Activated CD4-positive, CD25-positive, alpha-beta regulatory T cell treated with anti-CD3 and anti-CD28 coated beads, Interleukin-2, amount 50 U/mL, for 72 hours (primary cell): ENCODE data around the gene COQ5.
"Not testable (repeated sequence)": the region's sequence is repeated elsewhere in the genome, so short reads cannot be mapped to it uniquely, and the experiment has no call there.

Source experiments
- DNase-seq: peaks from one replicate; pipeline ENCODE4 v3.0.0; 2021

Gene COQ5

GRCh38 chr12:120528861-120529525, at the start of gene COQ5:
COQ5 (minus strand) TSS chr12:120529158; CDS start chr12:120529141, 17 bp downstream.
- DNase-seq: peak; percentile 84

GRCh38 chr12:120574106-120574505, 45.1 kb upstream of the COQ5 start:
- DNase-seq: no peak

GRCh38 chr12:120573560-120573959, 44.6 kb upstream of the COQ5 start:
- no peak for DNase-seq

- DNase-seq: no peak
Observed at GRCh38 chr12:120571299-120571698, 42.3 kb upstream of the COQ5 start.

GRCh38 chr12:120563495-120563894, 34.5 kb upstream of the COQ5 start:
- no peak for DNase-seq

GRCh38 chr12:120562906-120563305, 33.9 kb upstream of the COQ5 start:
- no peak for DNase-seq

GRCh38 chr12:120557589-120557988, 28.6 kb upstream of the COQ5 start:
- DNase-seq: no peak

GRCh38 chr12:120554678-120555077, 25.7 kb upstream of the COQ5 start:
- no peak for DNase-seq

- DNase-seq: no peak
Observed at GRCh38 chr12:120546050-120546386, 17.1 kb upstream of the COQ5 start.

- no peak for DNase-seq
Observed at GRCh38 chr12:120544691-120545090, 15.7 kb upstream of the COQ5 start.

GRCh38 chr12:120542166-120542565, 13.2 kb upstream of the COQ5 start:
- no peak for DNase-seq

GRCh38 chr12:120540445-120540844, 11.5 kb upstream of the COQ5 start:
- DNase-seq: no peak

GRCh38 chr12:120539303-120539702, 10.3 kb upstream of the COQ5 start:
- DNase-seq: no peak

- no peak for DNase-seq
Observed at GRCh38 chr12:120538281-120539156, 9.6 kb upstream of the COQ5 start.

GRCh38 chr12:120537856-120538220, 8.9 kb upstream of the COQ5 start:
- no peak for DNase-seq

- no peak for DNase-seq
Observed at GRCh38 chr12:120536064-120536791, 7.3 kb upstream of the COQ5 start.

GRCh38 chr12:120534703-120535655, 6.0 kb upstream of the COQ5 start:
- peak; percentile 68 for DNase-seq

- peak; percentile 74 for DNase-seq
Observed at GRCh38 chr12:120534203-120534702, 5.3 kb upstream of the COQ5 start, which contains the start of gene RNF10. RNF10 (plus strand) TSS chr12:120534356; CDS start chr12:120534812, 456 bp downstream.

GRCh38 chr12:120532701-120533238, 3.8 kb upstream of the COQ5 start:
- DNase-seq: no peak

GRCh38 chr12:120530418-120530761, 1.4 kb upstream of the COQ5 start:
- DNase-seq: not testable (repeated sequence)

- DNase-seq: no peak
Observed at GRCh38 chr12:120529641-120530417, 871 bp upstream of the COQ5 start.
